Nephron progenitor cell (in vitro differentiated cells): ENCODE data around the gene NGEF.

ENCODE experiments used
- DNase-seq: peaks from one replicate; pipeline ENCODE4 v3.0.0; 2021
- H3K27ac Mint-ChIP-seq: 2 replicates; pipeline ENCODE4 v1.8.0; 2021; ENCODE audit warnings: mild to moderate bottlenecking, moderate library complexity, mixed read lengths
- H3K27me3 Mint-ChIP-seq: 2 replicates; pipeline ENCODE4 v1.8.0; 2021; ENCODE audit warnings: mild to moderate bottlenecking, low read depth, mixed read lengths; ENCODE audit not compliant: poor library complexity
- H3K36me3 Mint-ChIP-seq: 2 replicates; pipeline ENCODE4 v1.8.0; 2021; ENCODE audit warnings: low read depth, mixed read lengths
- H3K4me1 Mint-ChIP-seq: 2 replicates; pipeline ENCODE4 v1.8.0; 2021; ENCODE audit warnings: mixed read lengths
- H3K4me3 Mint-ChIP-seq: 2 replicates; pipeline ENCODE4 v1.8.0; 2021; ENCODE audit warnings: mild to moderate bottlenecking, moderate library complexity, mixed read lengths
- H3K9me3 Mint-ChIP-seq: 2 replicates; pipeline ENCODE4 v1.8.0; 2021; ENCODE audit warnings: mild to moderate bottlenecking, moderate library complexity, mixed read lengths
- CTCF ChIP-seq: fragments of 200-600 bp; sonication (generic); IDR thresholded peaks from 2 replicates; pipeline ENCODE4 v1.5.0; 2021; ENCODE audit warnings: antibody characterized with exemption

Gene NGEF

GRCh38 chr2:233013027-233013461, at the start of gene NGEF:
Gene NGEF (minus strand): TSS chr2:233013256. CDS start chr2:232974890, 38,366 bp downstream.
- DNase-seq = no peak
- Mint-ChIP-seq H3K36me3 (no peaks in the 10 kb centered on the region), H3K27me3 (peaks cover 12% of the 10 kb centered on the region), H3K4me1 (peaks cover 22% of the 10 kb centered on the region), H3K27ac (peak within 1 kb of the TSS; percentile 48), H3K9me3 (no peaks in the 10 kb centered on the region), H3K4me3 (no peak within 1 kb of the TSS)
- no peak for TF ChIP-seq CTCF

GRCh38 chr2:233062451-233062850, 49.4 kb upstream of the NGEF start:
- Mint-ChIP-seq H3K27me3 (peaks cover 2% of the 10 kb centered on the region), H3K4me1 (peaks cover 48% of the 10 kb centered on the region), H3K9me3 (no peaks in the 10 kb centered on the region), H3K27ac (peak overlapping the region; percentile 94), H3K36me3 (no peaks in the 10 kb centered on the region), H3K4me3 (no peak overlapping the region)
- TF ChIP-seq CTCF = no peak
- DNase-seq = no peak

DNA sequence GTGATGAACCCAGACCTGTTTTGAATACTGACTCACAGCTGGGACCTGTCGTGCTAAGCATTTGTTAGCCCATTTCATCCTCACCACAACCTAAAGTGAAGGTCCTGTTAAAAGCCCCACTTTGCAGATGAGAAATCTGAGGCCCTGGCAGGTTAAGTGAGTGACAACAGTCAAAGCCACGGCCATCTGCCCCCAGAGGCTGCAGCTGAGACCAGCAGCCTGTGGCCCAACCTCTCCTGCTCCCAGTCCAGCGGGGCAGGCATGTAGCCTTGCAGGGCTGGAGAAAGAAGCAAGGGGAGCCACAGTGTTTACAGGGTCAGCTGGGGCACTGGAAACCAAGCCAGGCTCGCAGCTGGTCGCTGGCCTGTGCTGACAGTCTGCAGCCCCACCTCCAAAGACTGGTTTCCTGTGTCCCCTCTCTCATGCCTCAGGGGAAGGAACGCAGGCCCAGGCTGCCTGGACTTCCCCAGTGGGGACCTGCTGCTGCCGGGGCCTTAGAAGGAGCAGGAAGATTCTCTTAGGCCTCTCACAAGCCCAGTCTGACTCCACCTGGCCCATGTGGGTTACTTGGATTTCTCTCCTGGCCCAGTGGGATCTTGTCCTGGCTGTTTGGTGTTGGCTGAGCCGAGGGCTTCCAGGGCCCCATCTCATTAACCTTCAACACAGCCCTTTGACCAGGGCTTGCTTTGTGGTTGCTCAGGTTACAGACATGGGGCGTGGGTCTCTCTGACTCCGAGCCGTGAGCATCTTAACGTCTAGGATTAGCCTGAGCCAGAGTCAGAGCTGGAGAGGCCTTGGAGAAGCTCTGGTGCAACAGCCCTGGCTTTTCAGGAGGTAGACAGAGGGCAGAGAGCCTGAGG, 48.8 kb upstream of the NGEF start:
- Mint-ChIP-seq H3K4me1 (peaks cover 48% of the 10 kb centered on the region), H3K9me3 (no peaks in the 10 kb centered on the region), H3K36me3 (no peaks in the 10 kb centered on the region), H3K27me3 (peaks cover 5% of the 10 kb centered on the region), H3K27ac (peak overlapping the region; percentile 94), H3K4me3 (no peak overlapping the region)
- TF ChIP-seq CTCF = peak; percentile 16
- DNase-seq = peak; percentile 51

DNA sequence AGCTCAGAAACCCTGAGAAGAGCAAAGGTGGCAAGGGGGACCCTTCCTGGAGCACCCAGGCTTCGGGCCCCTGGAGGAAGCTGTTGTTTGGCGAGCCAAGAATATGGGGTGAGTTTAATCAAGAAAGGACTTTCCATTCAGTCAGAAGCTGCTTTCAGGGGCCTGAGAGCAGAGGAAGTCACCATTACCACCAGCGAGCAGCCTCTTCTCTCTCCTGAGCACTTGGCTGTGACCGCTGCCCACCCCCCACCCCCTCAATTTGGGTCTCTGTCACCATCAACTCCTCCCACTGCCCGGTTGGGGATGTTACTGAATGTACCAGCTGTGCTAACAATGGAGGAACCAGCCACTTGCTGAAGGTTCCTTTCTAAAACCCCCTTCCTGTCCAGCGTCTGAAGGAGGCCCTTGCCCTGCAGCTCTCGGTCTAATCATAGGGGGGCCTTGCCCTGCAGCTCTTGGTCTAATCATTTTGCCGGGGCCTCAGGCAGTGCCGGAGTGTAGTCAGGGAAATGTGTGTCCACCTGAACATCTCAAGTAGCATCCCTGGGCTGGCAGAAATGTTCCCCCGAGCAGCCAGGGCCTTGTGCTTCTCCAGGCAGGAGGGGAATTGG, 48.0 kb upstream of the NGEF start:
- H3K4me1 Mint-ChIP-seq = peaks cover 48% of the 10 kb centered on the region
- H3K4me3 Mint-ChIP-seq = no peak overlapping the region
- DNase-seq = no peak
- peaks cover 7% of the 10 kb centered on the region for H3K27me3 Mint-ChIP-seq
- no peak for TF ChIP-seq CTCF
- no peaks in the 10 kb centered on the region for H3K36me3 Mint-ChIP-seq
- H3K9me3 Mint-ChIP-seq = no peaks in the 10 kb centered on the region
- peak overlapping the region; percentile 90 for H3K27ac Mint-ChIP-seq

DNA sequence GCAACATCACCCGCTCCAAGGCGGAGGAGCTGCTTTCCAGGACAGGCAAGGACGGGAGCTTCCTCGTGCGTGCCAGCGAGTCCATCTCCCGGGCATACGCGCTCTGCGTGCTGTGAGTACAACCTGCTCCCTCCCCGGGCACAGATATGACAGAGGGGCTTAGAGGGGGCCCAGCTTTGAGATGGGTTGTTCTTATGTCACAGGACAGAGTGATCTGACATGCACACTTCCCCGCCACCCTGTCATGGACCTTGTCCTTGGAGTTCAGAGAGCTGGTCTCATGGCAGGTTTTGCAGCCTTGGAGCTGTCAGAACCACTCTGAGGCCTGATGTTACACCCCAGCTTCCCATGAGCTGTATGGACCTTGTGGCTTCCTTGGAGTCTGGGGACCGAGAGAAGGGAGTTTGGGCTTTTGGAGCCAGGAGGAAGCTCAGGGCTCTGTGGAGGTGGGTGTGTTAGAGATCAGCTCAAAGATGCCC, 47.5 kb upstream of the NGEF start:
- H3K27me3 Mint-ChIP-seq = peaks cover 12% of the 10 kb centered on the region
- H3K36me3 Mint-ChIP-seq = no peaks in the 10 kb centered on the region
- H3K4me3 Mint-ChIP-seq = no peak overlapping the region
- no peaks in the 10 kb centered on the region for H3K9me3 Mint-ChIP-seq
- no peak for DNase-seq
- H3K4me1 Mint-ChIP-seq = peaks cover 48% of the 10 kb centered on the region
- TF ChIP-seq CTCF = no peak
- H3K27ac Mint-ChIP-seq = peak overlapping the region; percentile 90
